NCI-H146 treated with DMSO at 0.1 percent for 48 hours (cell line): ENCODE measurements around the gene ABT1.

ENCODE experiments used
- DNase-seq: peaks from one replicate; lab custom pipeline; 2025; ENCODE audit not compliant: unreplicated experiment; lab: John Stamatoyannopoulos, UW

ABT1 gene

GRCh38 chr6:26571592-26572296 is 25.0 kb upstream of the ABT1 start:
- peak; percentile 91 for DNase-seq

- no peak for DNase-seq
Observed at GRCh38 chr6:26575494-26575939, 21.2 kb upstream of the ABT1 start.

GRCh38 chr6:26576407-26576843 is 20.3 kb upstream of the ABT1 start:
- DNase-seq = no peak

DNA sequence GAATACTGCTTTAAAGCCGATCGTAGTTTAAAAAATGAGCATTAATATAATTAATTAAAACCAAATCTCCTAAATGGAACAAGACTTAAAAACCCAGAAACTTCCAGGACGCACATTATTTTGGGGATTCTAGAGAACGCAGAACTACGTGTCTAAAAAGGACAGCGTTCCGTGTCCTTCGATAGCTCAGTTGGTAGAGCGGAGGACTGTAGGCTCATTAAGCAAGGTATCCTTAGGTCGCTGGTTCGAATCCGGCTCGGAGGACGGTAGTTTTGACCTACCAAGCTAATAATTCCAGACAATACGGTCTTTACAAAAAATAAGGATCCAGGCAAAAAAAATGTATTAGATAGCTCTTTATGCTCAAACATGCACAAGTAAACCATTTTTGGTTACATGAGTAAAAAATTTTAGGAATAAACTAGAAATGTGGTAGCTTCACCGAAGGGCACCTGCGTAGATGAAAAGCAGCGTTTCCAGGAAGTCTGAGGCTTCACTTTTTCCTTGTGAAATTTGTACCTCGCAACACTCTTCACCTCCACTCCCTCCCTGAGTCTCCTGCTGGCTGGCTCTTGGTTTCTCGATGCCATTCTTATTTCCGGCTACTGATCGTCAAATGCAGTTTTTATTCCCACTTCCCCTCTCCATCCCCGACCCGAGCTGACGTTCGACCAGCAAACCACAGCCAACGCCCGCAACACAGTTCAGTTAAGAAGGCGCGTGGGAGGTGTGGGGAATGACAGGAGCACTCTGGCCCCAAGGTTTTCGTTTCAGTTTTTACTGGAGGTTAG is 19.6 kb upstream of the ABT1 start:
- DNase-seq = no peak

- DNase-seq = no peak
Observed at GRCh38 chr6:26577720-26578072, 19.1 kb upstream of the ABT1 start.

GRCh38 chr6:26578279-26578678 is 18.5 kb upstream of the ABT1 start:
- DNase-seq = no peak

DNA sequence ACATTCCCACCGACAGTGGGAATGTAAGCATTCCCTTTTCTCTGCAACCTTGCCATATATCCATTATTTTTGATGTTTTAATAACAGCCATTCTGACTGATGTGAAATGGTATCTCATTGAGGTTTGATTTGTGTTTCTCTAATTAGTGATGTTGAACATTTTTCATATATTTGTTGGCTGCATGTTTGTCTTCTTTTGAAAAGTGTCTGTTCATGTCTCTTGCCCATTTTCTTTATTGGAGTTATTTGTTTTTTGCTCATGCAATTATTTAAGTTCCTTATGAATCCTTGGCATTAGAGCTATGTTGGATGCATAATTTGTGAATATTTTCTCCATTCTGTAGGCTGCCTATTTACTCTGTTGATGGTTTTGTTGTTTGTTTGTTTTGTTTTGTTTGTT is 18.0 kb upstream of the ABT1 start:
- DNase-seq = no peak

DNA sequence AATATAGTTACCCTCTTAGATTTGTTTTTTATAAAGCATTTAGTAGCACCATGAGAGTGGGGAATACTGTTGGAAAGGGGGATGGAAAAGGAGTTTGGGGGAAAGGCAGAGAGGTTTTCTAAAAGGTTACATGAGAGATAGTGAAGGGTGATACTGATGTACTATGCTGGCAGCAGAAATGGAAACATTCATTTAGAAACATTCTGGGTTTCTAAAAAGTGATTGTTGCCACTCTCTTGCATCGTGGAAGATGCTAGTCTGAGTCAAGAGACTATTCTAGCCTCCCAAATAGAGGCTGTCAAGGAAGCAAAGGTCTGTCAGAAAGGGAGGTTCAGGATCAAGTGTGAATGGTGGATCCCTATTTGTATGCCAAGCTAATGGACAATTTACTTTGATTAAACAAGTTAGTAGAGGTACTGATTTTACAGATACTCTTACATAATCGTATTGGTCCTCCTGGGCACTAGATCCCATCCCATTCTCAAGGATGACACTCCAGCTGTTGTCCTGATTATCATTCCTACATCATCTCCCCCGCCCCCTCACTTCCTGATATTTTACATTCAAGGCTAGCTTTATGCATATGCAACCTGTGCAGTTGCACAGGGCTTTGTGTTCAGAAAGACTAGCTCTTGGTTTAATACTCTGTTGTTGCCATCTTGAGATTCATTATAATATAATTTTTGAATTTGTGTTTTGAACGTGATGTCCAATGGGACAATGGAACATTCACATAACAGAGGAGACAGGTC is 15.4 kb upstream of the ABT1 start:
- DNase-seq = no peak

DNA sequence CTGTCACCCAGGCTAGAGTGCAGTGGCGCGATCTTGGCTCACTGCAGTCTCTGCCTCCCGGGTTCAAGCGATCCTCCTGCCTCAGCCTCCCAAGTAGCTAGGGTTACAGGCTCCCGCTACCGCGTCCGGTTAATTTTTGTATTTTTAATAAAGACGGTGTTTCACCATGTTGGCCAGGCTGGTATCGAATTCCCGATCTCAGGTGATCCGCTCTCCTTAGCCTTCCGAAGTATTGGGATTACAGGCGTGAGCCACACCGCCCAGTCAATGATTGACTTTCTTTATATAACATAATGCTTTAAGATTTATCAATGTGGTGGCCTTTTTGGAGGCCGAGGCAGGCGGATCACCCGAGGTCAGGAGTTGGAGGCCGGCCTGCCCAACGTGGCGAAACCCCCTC is 7.8 kb upstream of the ABT1 start:
- no peak for DNase-seq

- DNase-seq = peak; percentile 39
Observed at GRCh38 chr6:26592649-26593048, 4.1 kb upstream of the ABT1 start.

DNA sequence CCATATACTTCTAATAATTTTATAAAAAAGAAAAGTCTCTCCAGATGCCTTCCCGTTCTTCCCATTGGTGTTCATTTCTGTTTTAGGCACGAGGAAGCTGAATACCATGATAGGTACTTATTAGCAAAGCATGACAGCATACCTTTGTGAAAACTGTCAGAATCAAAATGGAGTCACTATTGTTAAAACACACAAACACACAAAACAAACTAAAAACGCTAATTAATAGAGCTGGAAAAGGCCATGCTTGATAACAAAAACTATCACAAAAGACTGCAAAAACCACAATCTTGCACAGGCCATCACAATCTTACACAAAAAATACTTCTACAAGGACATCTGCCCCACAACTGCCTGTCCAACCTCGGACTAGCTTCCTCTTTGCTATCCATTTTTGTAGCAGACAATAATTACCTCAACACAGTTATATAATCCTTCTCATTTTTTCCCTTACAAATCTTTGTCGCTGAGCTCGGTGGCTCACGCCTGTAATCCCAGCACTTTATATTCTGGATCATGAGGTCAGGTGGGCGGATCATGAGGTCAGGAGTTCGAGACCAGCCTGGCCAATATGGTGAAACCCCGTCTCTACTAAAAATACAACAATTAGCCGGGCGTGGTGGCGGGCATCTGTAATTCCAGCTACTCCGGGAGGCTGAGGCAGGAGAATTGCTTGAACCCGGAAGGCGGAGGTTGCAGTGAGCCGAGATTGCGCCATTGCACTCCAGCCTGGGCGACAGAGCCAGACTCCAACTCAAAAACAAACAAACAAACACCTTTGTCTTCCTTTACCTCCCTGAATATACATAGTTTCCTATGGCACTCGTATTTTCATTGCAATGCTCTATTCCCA is 3.2 kb upstream of the ABT1 start:
- DNase-seq = peak; percentile 16

DNA sequence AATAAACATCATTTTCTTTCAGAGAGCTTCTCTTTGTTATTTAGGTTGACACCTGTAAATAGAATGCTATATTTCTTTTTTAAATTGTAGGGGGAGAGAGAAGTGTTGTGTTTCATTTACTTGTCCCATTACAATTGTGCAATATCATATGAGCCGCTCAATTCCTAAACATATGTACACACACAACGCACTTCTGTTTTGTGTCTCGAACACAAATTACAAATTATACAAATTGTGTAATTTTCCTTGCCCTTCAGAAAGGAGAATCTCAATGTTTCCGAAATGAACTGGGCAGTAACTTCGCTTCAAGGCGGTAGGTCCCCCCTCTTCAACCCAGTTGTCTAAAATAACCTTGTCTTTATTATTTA is 2.6 kb upstream of the ABT1 start:
- no peak for DNase-seq

DNA sequence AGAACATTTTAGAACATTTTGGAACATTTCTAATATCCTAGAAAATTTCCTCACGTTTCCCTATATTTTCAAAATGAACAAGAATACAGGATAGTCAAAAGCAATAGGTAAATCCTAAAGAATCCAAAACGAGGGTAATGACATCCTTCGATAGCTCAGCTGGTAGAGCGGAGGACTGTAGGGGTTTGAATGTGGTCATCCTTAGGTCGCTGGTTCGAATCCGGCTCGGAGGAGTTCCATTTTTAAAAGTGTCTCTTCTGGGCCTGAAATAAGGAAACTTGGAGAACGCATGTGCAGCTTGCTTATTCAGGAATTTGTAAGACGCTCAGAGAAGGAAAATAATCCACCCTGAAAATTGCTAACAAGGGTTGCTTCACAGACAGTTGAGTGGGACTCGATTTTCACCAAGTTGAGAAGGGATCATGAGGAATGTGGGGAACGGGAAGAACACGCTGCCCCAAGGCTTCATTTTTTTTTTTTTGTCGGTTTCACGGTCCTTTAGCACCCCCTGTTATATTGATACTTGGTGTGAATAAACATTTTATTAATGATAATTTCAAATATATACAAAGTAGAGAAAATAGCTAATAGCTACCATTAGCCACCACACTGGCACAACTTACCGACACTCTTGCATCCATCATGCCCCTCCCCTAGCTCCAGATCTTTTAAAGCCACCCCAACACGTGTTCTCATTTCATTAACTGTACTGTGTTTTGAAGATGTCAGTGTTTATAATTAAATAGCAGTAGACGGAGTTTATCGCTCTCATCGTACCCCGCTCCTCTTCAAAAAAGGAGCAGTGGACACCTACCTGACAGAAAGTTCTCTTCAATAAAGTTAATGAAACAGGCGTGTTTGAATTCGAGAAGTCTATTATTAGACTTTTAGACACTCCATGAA is 1.8 kb upstream of the ABT1 start:
- peak; percentile 83 for DNase-seq

DNA sequence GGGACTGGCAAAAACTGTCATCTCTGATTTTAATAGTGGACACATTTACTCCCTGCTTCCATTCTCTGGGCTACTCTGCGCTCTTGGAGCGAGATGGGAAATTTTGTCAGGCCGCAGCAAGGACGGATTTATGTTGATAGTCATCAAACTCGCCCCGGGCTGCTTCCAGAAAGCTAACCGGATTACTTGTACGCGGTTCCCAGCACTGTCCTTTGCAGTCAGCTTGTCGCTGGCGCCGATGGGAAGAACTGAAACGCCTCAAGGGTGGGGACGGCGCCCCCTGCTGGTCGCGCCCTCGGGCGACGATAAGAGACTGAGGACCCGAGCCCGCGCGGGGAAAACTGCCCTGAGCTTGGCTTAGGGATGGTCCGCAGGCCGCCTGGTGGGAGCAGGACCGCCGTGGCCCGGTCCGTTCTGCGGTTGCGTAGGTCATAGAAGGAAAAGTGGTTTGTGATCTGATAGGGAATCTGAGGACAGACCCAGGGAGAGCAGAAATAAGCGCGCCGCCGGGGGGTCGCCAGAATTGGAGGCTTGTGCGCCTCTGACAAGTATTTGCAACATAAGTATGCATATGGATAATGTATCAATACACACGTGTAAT is 984 bp upstream of the ABT1 start:
- peak; percentile 74 for DNase-seq

DNA sequence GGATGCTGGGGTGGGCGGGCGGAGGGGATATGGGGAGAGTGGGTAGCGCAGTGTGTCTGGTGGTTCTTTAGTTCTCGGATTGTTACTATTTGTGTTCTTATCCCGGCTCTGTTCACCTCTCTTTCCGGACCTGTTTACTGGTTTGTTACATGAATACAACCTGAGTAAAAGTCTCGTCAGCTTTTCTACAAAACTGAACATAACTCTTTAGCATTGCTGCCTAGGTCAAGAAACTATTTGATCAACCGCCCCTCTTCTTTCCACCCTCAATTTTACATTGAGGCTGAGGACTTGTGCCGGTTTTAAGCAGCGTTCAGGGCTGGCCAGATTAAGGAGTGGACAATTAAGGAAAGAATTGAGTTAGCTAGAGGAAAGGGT is 625 bp downstream of the ABT1 start:
- no peak for DNase-seq

GRCh38 chr6:26597821-26598220 is 1.1 kb downstream of the ABT1 start:
- DNase-seq = no peak

- DNase-seq = no peak
Observed at GRCh38 chr6:26598267-26598666, 1.5 kb downstream of the ABT1 start.

DNA sequence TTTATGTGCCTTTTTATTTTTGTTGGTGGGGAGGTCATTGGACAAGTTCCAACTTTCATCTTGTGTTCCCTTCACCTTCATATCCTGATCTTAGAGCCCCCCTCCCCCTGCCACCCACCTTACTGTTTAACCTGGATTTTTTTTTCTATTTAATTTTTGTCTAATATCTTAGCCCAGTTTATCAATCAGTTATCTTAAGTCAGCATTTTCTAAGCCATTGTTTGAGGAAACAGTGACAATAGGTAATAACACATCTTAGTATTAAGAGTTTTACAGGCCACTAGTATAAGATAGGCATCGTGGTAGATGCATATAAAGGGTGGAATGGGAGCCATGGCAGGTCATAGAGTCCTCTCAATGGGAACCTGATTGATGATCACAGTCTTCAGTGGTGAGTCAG is 2.4 kb downstream of the ABT1 start:
- DNase-seq = no peak

- no peak for DNase-seq
Observed at GRCh38 chr6:26599591-26599990, 2.8 kb downstream of the ABT1 start.

GRCh38 chr6:26600759-26601158 is 4.0 kb downstream of the ABT1 start:
- DNase-seq = no peak
